B cell (primary cell): ENCODE data around the gene B3GALNT1.

Experiments
- EZH2 ChIP-seq: IDR thresholded peaks from 2 replicates; pipeline ENCODE4 v1.6.1; 2012; ENCODE audit warnings: borderline replicate concordance, low read depth, mild to moderate bottlenecking, moderate library complexity, low read length; ENCODE audit not compliant: insufficient read depth, poor library complexity, severe bottlenecking
- TF ChIP-seq, protein P1 (sequence below): fragments of 200-600 bp; IDR thresholded peaks from one replicate; pipeline ENCODE4 v1.8.0; 2022; ENCODE audit warnings: antibody characterized with exemption, mild to moderate bottlenecking

GRCh38 chr3:161148832-161149475 lies 43.8 kb upstream of the B3GALNT1 start:
- TF ChIP-seq, protein P1, sequence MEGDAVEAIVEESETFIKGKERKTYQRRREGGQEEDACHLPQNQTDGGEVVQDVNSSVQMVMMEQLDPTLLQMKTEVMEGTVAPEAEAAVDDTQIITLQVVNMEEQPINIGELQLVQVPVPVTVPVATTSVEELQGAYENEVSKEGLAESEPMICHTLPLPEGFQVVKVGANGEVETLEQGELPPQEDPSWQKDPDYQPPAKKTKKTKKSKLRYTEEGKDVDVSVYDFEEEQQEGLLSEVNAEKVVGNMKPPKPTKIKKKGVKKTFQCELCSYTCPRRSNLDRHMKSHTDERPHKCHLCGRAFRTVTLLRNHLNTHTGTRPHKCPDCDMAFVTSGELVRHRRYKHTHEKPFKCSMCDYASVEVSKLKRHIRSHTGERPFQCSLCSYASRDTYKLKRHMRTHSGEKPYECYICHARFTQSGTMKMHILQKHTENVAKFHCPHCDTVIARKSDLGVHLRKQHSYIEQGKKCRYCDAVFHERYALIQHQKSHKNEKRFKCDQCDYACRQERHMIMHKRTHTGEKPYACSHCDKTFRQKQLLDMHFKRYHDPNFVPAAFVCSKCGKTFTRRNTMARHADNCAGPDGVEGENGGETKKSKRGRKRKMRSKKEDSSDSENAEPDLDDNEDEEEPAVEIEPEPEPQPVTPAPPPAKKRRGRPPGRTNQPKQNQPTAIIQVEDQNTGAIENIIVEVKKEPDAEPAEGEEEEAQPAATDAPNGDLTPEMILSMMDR: no peak
- TF ChIP-seq EZH2: no peak
